K562 (cell line): Measurements from ENCODE around the gene CNPY4. TPM values are rescaled to one million over a fixed set of nuclear protein-coding genes. Genes with fewer than 3 reads are reported as not detected.

Experiments used
- CBX5 ChIP-seq: IDR thresholded peaks from 2 replicates; pipeline ENCODE4 v1.6.1; 2014; ENCODE audit warnings: low read depth, borderline replicate concordance
- E2F3 ChIP-seq: fragments of 250-450 bp; sonication (Bioruptor Pico); IDR thresholded peaks from 2 replicates; pipeline ENCODE4 v1.4.0; 2020; ENCODE audit warnings: mild to moderate bottlenecking
- EHMT2 ChIP-seq: fragments of 450-650 bp; IDR thresholded peaks from 2 replicates; pipeline ENCODE4 v1.6.1; 2018; ENCODE audit warnings: antibody characterized with exemption
- ESRRB ChIP-seq: fragments of 250-450 bp; sonication (Bioruptor Pico); IDR thresholded peaks from 2 replicates; pipeline ENCODE4 v1.5.0; 2020; ENCODE audit warnings: mild to moderate bottlenecking, moderate library complexity, borderline replicate concordance
- FIP1L1 ChIP-seq: fragments of 200-400 bp; formaldehyde crosslinking; IDR thresholded peaks from 2 replicates; pipeline ENCODE4 v1.6.1; 2018; ENCODE audit warnings: mild to moderate bottlenecking, low read depth, low read length; ENCODE audit not compliant: poor library complexity, severe bottlenecking
- FOXJ2 ChIP-seq: fragments of 200-800 bp; sonication (Bioruptor generic); IDR thresholded peaks from 2 replicates; pipeline ENCODE4 v1.6.1; 2016; ENCODE audit warnings: missing genetic modification characterization, missing compliant biosample characterization
- FOXK2 ChIP-seq, 2 experiments: fragments of 450-650 bp; IDR thresholded peaks in 1 of 2; conservative IDR thresholded peaks in 1 of 2; 2 replicates each; pipeline ENCODE4 v1.6.1; 2016; ENCODE audit warnings: low read depth in 2 of 2, mild to moderate bottlenecking in 1 of 2
- GATA2 ChIP-seq: sonication (generic); formaldehyde crosslinking; IDR thresholded peaks from 2 replicates; pipeline ENCODE4 v1.4.0; 2020; ENCODE audit warnings: mild to moderate bottlenecking, missing genetic modification reagents
- ILF3 ChIP-seq: fragments of 450-650 bp; IDR thresholded peaks from 2 replicates; pipeline ENCODE4 v1.6.1; 2018; ENCODE audit warnings: antibody characterized with exemption, mild to moderate bottlenecking, moderate library complexity, borderline replicate concordance
- MEIS2 ChIP-seq: fragments of 450-650 bp; IDR thresholded peaks from 2 replicates; pipeline ENCODE4 v1.6.1; 2014; ENCODE audit warnings: mild to moderate bottlenecking; ENCODE audit not compliant: partially characterized antibody
- NCOA6 ChIP-seq: fragments of 450-650 bp; IDR thresholded peaks from 2 replicates; pipeline ENCODE4 v1.6.1; 2017; ENCODE audit warnings: mild to moderate bottlenecking
- NR2C2 ChIP-seq, 2 experiments: fragments of 200-800 bp in 1 of 2; sonication (Bioruptor generic) in 1 of 2; sonication (generic) in 1 of 2; formaldehyde crosslinking in 1 of 2; IDR thresholded peaks; 2 replicates each; pipeline versions ENCODE4 v1.6.1 to v1.8.0; 2016 to 2022; ENCODE audit warnings: mild to moderate bottlenecking in 1 of 2, missing compliant biosample characterization in 1 of 2, missing genetic modification characterization in 1 of 2, missing genetic modification reagents in 1 of 2
- PHB ChIP-seq: fragments of 250-450 bp; sonication (Bioruptor Pico); IDR thresholded peaks from 2 replicates; pipeline ENCODE4 v1.5.0; 2021
- SRSF1 ChIP-seq: fragments of 200-400 bp; formaldehyde crosslinking; IDR thresholded peaks from 2 replicates; pipeline ENCODE4 v1.6.1; 2017; ENCODE audit warnings: mild to moderate bottlenecking, low read depth, low read length, moderate library complexity
- SUPT5H ChIP-seq: fragments of 450-650 bp; IDR thresholded peaks from 2 replicates; pipeline ENCODE4 v1.6.1; 2016
- TBP ChIP-seq: optimal IDR thresholded peaks from 2 replicates; pipeline ENCODE3; 2011; ENCODE audit warnings: low read depth, low read length, improper control_type of control experiment
- ZKSCAN1 ChIP-seq: fragments of 150-350 bp; IDR thresholded peaks from 2 replicates; pipeline ENCODE4 v1.6.1; 2016; ENCODE audit warnings: low read depth, low read length
- ZNF121 ChIP-seq: sonication (generic); formaldehyde crosslinking; conservative IDR thresholded peaks from 2 replicates; pipeline ENCODE4 v1.8.0; 2022; ENCODE audit warnings: missing genetic modification reagents
- ZNF134 ChIP-seq: fragments of 250-450 bp; sonication (Bioruptor Pico); conservative IDR thresholded peaks from 2 replicates; pipeline ENCODE4 v1.4.0; 2020
- ZNF445 ChIP-seq: fragments of 250-450 bp; sonication (Bioruptor Pico); IDR thresholded peaks from 2 replicates; pipeline ENCODE4 v1.4.0; 2020; ENCODE audit warnings: low read depth, mild to moderate bottlenecking, moderate library complexity
- ZNF584 ChIP-seq: fragments of 200-800 bp; sonication (Bioruptor generic); IDR thresholded peaks from 2 replicates; pipeline ENCODE4 v1.6.1; 2016; ENCODE audit warnings: low read depth, mild to moderate bottlenecking, missing genetic modification characterization, missing compliant biosample characterization
- ZNF589 ChIP-seq: fragments of 200-800 bp; sonication (Bioruptor generic); IDR thresholded peaks from 2 replicates; pipeline ENCODE4 v1.6.1; 2016; ENCODE audit warnings: low read depth, missing genetic modification characterization, missing compliant biosample characterization
- polyA plus RNA-seq, 8 experiments: library from polyadenylated mRNA; depleted of rRNA in 4 of 8; stranded (reverse) in 5 of 8; unstranded in 3 of 8; fragments of >200 nt; fragmentation: Nextera tagmentation in 2 of 8; fragmentation: Illumina TruSeq in 1 of 8; extraction: Ambion mirVana in 2 of 8; extraction: Trizol in 1 of 8; gene quantifications; 2 replicates each; pipeline versions ENCODE4 v1.2.1 to v1.2.3, GENCODE V29; 2011 to 2014; ENCODE audit warnings: inconsistent platforms in 1 of 8, missing spikeins in 1 of 8
- total RNA-seq, 7 experiments: library from RNA; depleted of rRNA in 6 of 7; stranded (reverse); fragments of >200 nt in 6 of 7; fragmentation: Illumina TruSeq in 2 of 7; extraction: Trizol in 2 of 7; gene quantifications; 2 replicates each; pipeline versions ENCODE4 v1.2.1 to v1.2.3, GENCODE V29; 2011 to 2021; ENCODE audit warnings: low replicate concordance in 1 of 7
- TF ChIP-seq, protein P1 (sequence below): fragments of 200-800 bp; sonication (Bioruptor generic); IDR thresholded peaks from 2 replicates; pipeline ENCODE4 v1.6.1; 2017; ENCODE audit warnings: missing genetic modification characterization, missing compliant biosample characterization
- TF ChIP-seq, protein P2 (sequence below): conservative IDR thresholded peaks from 2 replicates; pipeline ENCODE4 v1.6.1; 2011; ENCODE audit warnings: low read depth, mild to moderate bottlenecking, low read length; ENCODE audit not compliant: control insufficient read depth
- TF ChIP-seq, protein P3 (sequence below): sonication (generic); formaldehyde crosslinking; IDR thresholded peaks from 2 replicates; pipeline ENCODE4 v1.8.0; 2022; ENCODE audit warnings: mild to moderate bottlenecking, missing genetic modification reagents

The CNPY4 gene
- total and polyA plus RNA-seq, 9 of the 15 experiments (the other 6 are each of a cell fraction or from before 2014, with no cell fraction given) = 1.9 to 11.2 (median 7.0) TPM

- TF ChIP-seq, protein P1, sequence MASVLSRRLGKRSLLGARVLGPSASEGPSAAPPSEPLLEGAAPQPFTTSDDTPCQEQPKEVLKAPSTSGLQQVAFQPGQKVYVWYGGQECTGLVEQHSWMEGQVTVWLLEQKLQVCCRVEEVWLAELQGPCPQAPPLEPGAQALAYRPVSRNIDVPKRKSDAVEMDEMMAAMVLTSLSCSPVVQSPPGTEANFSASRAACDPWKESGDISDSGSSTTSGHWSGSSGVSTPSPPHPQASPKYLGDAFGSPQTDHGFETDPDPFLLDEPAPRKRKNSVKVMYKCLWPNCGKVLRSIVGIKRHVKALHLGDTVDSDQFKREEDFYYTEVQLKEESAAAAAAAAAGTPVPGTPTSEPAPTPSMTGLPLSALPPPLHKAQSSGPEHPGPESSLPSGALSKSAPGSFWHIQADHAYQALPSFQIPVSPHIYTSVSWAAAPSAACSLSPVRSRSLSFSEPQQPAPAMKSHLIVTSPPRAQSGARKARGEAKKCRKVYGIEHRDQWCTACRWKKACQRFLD (CRISPR knock-in tag) = peak; percentile 95
- TF ChIP-seq ZNF134 (CRISPR knock-in tag) (0 out of 2 replicates have a peak, but pooled peaks have one; percentile 22), MEIS2 (peak; percentile 47), ZNF584 (CRISPR knock-in tag) (peak; percentile 76; the same call in 1 of the 2 replicates), FIP1L1 (peak; percentile 75), SRSF1 (no peak), FOXK2 (conservative IDR thresholded peaks at IDR 0.05 in 1 of 2, IDR thresholded peaks at IDR 0.05 in 1 of 2; ENCODE audit: low read depth in 2 of 2) (no peak; a peak in 1 of 4 replicates), NCOA6 (no peak), PHB (CRISPR knock-in tag) (no peak), ILF3 (peak; percentile 32; the same call in 1 of the 2 replicates), ZKSCAN1 (peak; percentile 39), GATA2 (CRISPR knock-in tag) (no peak), NR2C2 (CRISPR knock-in tag; IDR thresholded peaks at IDR 0.05) (peak; percentile 88), NR2C2 (tag; IDR thresholded peaks at IDR 0.05) (peak; percentile 89), FOXJ2 (tag) (0 out of 2 replicates have a peak, but pooled peaks have one; percentile 81), ZNF589 (CRISPR knock-in tag) (peak; percentile 84), TBP (no peak), CBX5 (0 out of 2 replicates have a peak, but pooled peaks have one; percentile 35), ZNF445 (CRISPR knock-in tag) (peak; percentile 45), ZNF121 (no peak), ESRRB (CRISPR knock-in tag) (no peak), EHMT2 (no peak), E2F3 (peak; percentile 85), SUPT5H (peak; percentile 88)
- TF ChIP-seq, protein P2, sequence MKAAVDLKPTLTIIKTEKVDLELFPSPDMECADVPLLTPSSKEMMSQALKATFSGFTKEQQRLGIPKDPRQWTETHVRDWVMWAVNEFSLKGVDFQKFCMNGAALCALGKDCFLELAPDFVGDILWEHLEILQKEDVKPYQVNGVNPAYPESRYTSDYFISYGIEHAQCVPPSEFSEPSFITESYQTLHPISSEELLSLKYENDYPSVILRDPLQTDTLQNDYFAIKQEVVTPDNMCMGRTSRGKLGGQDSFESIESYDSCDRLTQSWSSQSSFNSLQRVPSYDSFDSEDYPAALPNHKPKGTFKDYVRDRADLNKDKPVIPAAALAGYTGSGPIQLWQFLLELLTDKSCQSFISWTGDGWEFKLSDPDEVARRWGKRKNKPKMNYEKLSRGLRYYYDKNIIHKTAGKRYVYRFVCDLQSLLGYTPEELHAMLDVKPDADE = 0 out of 2 replicates have a peak, but pooled peaks have one; percentile 53
- TF ChIP-seq, protein P3, sequence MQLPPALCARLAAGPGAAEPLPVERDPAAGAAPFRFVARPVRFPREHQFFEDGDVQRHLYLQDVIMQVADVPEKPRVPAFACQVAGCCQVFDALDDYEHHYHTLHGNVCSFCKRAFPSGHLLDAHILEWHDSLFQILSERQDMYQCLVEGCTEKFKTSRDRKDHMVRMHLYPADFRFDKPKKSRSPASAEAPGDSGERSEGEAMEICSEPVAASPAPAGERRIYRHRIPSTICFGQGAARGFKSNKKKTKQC (CRISPR knock-in tag) = peak; percentile 100
Measured at GRCh38 chr7:100088621-100089457, 30.6 kb upstream of the CNPY4 start, which contains the start of gene COPS6 (continued).
